Psoas muscle (tissue), 8 donors: ENCODE results near the gene NUP210. TPM values are rescaled to one million over a fixed set of nuclear protein-coding genes. Genes with fewer than 3 reads are reported as not detected.

ENCODE experiments used
- ATAC-seq, 4 donors: fragments of 200-7000 bp; cut with Tn5 transposase; one replicate each; pipeline ENCODE4 v1.9.1; 2020; ENCODE audit warnings: moderate library complexity in 3 of 4, mild to moderate bottlenecking in 2 of 4
- DNase-seq, 2 donors: peaks; one replicate each; pipeline ENCODE4 v3.0.0-alpha.2; 2020
- H3K27ac ChIP-seq: fragments of 200-600 bp; one replicate; pipeline ENCODE4 v1.8.0; 2022
- H3K27me3 ChIP-seq, 3 donors: fragments of 200-600 bp in 1 of 3; one replicate each; pipeline versions ENCODE4 v1.6.1 to v1.8.0; 2013 to 2022; ENCODE audit warnings: low read length in 2 of 3, mild to moderate bottlenecking in 2 of 3, moderate library complexity in 1 of 3; ENCODE audit not compliant: insufficient read depth in 3 of 3
- H3K36me3 ChIP-seq, 2 donors: fragments of 200-600 bp in 1 of 2; one replicate each; pipeline versions ENCODE4 v1.6.1 to v1.8.0; 2013 to 2022; ENCODE audit warnings: low read depth in 1 of 2, mild to moderate bottlenecking in 1 of 2, moderate library complexity in 1 of 2; ENCODE audit not compliant: insufficient read depth in 1 of 2
- H3K4me1 ChIP-seq: fragments of 200-600 bp; one replicate; pipeline ENCODE4 v1.8.0; 2022
- H3K4me3 ChIP-seq: fragments of 200-600 bp; one replicate; pipeline ENCODE4 v1.8.0; 2022; ENCODE audit warnings: mild to moderate bottlenecking
- H3K9me3 ChIP-seq: fragments of 200-600 bp; one replicate; pipeline ENCODE4 v1.8.0; 2022
- WGBS, 3 donors: extraction: QIAGEN DNeasy Blood & Tissue Kit; methylation state at CpG; one replicate each; pipeline versions ENCODE4 v1.1.6 to v1.1.7; 2013; 5-methylcytosine and 5-hydroxymethylcytosine counted together
- intact Hi-C, 2 donors: fragments of 100-400 bp; cut with DNase I; formaldehyde crosslinking; loops; one replicate each; pipeline versions ENCODE4 v1.11.0 to v1.14.2; 2022
- polyA plus RNA-seq, 3 donors: library from polyadenylated mRNA; stranded (reverse); fragments of 200-250 nt; gene quantifications; one replicate each; pipeline ENCODE4 v1.2.3, GENCODE V29; 2013
- total RNA-seq, 4 donors: library from RNA; stranded (reverse); fragmentation: NEBNext Ultra II Directional in 2 of 4; extraction: Animal tissue kit (Norgen Biotek cat#: 25700) in 2 of 4; gene quantifications; one replicate each; pipeline versions ENCODE4 v1.2.1 to v1.2.4, GENCODE V29; 2021 to 2023
- TF ChIP-seq, protein P1 (sequence below): fragments of 200-600 bp; IDR thresholded peaks from one replicate; pipeline ENCODE4 v1.8.0; 2022; ENCODE audit warnings: antibody characterized with exemption
- donor health status: healthy with polysubstance abuse.
- donor health status: DM: no; HTN: no; CAD: no; lungs with moderate emphysema.
- donor health status: Bipolar disorder and iron deficiency.
- donor health status: healthy.
- donor health status: DM: yes; HTN: yes; CAD: no.
- donor health status: DM: no; HTN: no; CAD: no.
- donor health status: DM: no; HTN: no; CAD: no.
- donor health status: DM: yes; HTN: yes; CAD: no.

The NUP210 gene
- total and polyA plus RNA-seq, 7 donors, result 0.29 to 8.0 (median 2.1) TPM

DNA sequence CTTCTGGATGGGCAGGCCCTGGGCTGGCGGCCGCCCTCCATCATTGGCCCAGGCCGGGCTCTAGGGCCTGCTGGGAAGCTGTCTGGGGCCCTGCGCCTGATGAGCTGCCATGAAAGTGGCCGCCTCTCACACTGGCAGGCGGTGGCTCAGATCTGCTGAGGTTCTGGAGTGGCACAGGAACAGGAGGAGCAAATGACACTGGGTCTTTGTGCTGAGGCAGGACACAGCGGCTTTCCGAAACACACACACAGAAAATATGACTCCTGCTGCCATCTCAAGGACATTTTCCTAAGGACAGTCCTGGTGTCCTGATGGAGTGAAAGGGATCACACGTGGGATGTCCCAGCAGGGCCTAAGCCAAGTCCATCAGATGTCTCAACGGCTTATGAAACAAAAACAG, 103.5 kb downstream of the NUP210 start:
- ATAC-seq (no peak), DNase-seq (no peak)
- Histone ChIP-seq H3K36me3 (peaks cover 0 to 67% of the 10 kb centered on the region in 2 donors), H3K4me3 (no peak overlapping the region), H3K27me3 (no peaks in the 10 kb centered on the region), H3K27ac (no peak overlapping the region), H3K9me3 (no peaks in the 10 kb centered on the region), H3K4me1 (no peaks in the 10 kb centered on the region)
- 76 to 89% (median 84%) methylated on average over 10 of the region's 10 CpGs for WGBS, 3 donors
- intact Hi-C loops, result no loop called here
- TF ChIP-seq, protein P1, sequence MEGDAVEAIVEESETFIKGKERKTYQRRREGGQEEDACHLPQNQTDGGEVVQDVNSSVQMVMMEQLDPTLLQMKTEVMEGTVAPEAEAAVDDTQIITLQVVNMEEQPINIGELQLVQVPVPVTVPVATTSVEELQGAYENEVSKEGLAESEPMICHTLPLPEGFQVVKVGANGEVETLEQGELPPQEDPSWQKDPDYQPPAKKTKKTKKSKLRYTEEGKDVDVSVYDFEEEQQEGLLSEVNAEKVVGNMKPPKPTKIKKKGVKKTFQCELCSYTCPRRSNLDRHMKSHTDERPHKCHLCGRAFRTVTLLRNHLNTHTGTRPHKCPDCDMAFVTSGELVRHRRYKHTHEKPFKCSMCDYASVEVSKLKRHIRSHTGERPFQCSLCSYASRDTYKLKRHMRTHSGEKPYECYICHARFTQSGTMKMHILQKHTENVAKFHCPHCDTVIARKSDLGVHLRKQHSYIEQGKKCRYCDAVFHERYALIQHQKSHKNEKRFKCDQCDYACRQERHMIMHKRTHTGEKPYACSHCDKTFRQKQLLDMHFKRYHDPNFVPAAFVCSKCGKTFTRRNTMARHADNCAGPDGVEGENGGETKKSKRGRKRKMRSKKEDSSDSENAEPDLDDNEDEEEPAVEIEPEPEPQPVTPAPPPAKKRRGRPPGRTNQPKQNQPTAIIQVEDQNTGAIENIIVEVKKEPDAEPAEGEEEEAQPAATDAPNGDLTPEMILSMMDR, result no peak

DNA sequence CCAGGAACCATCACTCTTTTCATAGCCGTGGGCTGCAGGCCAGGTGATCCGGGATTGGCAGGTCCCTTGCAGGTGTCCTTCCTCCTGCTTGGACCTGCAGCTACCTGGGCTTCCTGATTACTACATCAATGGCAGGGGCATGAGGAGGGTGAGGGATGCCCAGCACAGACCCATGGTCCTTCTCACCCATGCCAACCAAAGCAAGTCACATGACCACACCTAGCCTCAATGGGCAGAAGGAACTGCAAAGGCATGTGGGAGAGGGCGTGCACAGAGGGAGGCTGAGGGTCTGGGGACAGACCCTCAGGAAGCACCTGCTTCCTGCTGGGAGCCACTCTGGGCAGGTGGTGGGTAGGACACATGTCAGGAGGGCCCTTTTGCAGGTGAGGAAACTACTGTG, 105.2 kb downstream of the NUP210 start:
- WGBS, 3 donors, result 93 to 95% (median 93%) methylated on average over 3 of the region's 3 CpGs
- H3K9me3 ChIP-seq, result no peaks in the 10 kb centered on the region
- ATAC-seq (no peak), DNase-seq (no peak)
- no peak overlapping the region for H3K4me3 ChIP-seq
- TF ChIP-seq, protein P1, result no peak
- H3K36me3 ChIP-seq, result peaks cover 0 to 50% of the 10 kb centered on the region in 2 donors
- H3K4me1 ChIP-seq, result no peaks in the 10 kb centered on the region
- no peak overlapping the region for H3K27ac ChIP-seq
- intact Hi-C loops, result no loop called here
- H3K27me3 ChIP-seq, result no peaks in the 10 kb centered on the region

DNA sequence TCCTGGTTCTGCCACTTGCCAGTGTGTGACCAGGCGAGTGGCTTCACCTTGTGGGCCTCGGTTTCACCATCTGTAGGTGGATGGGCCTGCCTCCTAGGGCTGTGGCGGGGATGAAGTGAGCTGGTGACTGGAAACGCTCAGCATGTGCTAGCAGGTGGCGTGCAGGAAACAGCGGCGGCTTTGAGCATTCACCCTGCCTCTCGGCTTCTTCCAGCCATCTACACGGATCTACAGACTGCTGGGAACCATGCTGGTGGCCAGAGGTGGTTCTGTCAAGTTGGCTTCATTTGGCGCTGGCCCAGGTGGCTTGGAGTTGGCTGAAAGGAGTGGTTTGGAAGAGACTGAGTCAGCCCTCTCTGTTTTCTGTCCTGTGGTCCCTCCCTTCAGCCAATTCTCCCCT, 106.3 kb downstream of the NUP210 start:
- H3K36me3 ChIP-seq, result peaks cover 0 to 40% of the 10 kb centered on the region in 2 donors
- TF ChIP-seq, protein P1, result no peak
- WGBS, 3 donors, result 90 to 94% (median 91%) methylated on average over 10 of the region's 10 CpGs
- no peaks in the 10 kb centered on the region for H3K9me3 ChIP-seq
- no peak for ATAC-seq
- H3K4me3 ChIP-seq, result no peak overlapping the region
- no peaks in the 10 kb centered on the region for H3K27me3 ChIP-seq
- intact Hi-C loops, result no loop called here
- H3K4me1 ChIP-seq, result no peaks in the 10 kb centered on the region
- DNase-seq, result no peak
- no peak overlapping the region for H3K27ac ChIP-seq

DNA sequence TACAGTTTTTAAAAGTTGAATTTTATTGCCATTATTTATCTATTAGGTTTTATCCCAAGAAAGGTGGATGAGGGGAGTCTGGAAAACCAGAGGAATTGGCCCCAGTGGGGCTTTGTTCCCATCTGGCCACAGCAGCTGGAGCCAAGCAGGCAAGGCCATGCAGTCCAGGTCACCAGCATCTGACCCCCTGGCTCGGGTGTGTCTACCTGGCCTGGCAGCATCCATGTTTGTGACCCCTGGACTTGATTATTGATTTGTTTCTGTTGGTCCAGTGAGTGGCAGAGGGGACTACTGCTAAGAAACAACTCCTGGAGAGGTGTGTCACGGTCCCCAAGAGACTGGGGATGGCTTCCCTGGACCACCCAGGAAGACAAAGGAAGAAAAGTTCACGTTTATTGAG, 111.1 kb downstream of the NUP210 start:
- H3K9me3 ChIP-seq, result no peaks in the 10 kb centered on the region
- peak in 1 of 2 donors; percentile 18 for DNase-seq

More for the DNA sequence above, 111.1 kb downstream of the NUP210 start:
- Histone ChIP-seq H3K27me3 (no peaks in the 10 kb centered on the region), H3K4me3 (no peak overlapping the region), H3K4me1 (no peaks in the 10 kb centered on the region), H3K36me3 (peaks cover 0 to 5% of the 10 kb centered on the region in 2 donors), H3K27ac (no peak overlapping the region)
- ATAC-seq, result no peak
- WGBS, 3 donors, result 72 to 84% (median 81%) methylated on average over 3 of the region's 3 CpGs
- intact Hi-C loops, result no loop called here
- TF ChIP-seq, protein P1, result no peak
